NCI-H2107 treated with DMSO at 0.1 percent for 48 hours (cell line): ENCODE results near the gene PRDM8.

Source experiments
- DNase-seq: peaks from one replicate; lab custom pipeline; 2025; ENCODE audit not compliant: unreplicated experiment; lab: John Stamatoyannopoulos, UW

PRDM8 gene

DNA sequence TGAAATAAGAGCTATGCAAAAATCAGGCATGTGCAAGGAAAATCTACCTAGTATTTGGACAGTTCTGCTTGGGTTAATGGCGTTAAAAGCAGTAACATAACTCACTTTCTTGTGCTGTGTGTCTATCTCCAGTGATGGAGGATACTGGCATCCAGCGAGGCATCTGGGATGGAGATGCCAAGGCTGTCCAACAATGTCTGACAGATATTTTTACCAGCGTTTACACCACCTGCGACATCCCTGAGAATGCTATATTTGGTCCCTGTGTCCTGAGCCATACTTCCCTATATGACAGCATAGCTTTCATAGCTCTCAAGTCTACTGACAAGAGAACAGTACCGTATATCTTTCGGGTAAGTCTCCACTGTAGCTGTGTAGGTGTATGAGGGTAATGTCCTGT lies 2.6 kb downstream of the PRDM8 start:
- DNase-seq: no peak

DNA sequence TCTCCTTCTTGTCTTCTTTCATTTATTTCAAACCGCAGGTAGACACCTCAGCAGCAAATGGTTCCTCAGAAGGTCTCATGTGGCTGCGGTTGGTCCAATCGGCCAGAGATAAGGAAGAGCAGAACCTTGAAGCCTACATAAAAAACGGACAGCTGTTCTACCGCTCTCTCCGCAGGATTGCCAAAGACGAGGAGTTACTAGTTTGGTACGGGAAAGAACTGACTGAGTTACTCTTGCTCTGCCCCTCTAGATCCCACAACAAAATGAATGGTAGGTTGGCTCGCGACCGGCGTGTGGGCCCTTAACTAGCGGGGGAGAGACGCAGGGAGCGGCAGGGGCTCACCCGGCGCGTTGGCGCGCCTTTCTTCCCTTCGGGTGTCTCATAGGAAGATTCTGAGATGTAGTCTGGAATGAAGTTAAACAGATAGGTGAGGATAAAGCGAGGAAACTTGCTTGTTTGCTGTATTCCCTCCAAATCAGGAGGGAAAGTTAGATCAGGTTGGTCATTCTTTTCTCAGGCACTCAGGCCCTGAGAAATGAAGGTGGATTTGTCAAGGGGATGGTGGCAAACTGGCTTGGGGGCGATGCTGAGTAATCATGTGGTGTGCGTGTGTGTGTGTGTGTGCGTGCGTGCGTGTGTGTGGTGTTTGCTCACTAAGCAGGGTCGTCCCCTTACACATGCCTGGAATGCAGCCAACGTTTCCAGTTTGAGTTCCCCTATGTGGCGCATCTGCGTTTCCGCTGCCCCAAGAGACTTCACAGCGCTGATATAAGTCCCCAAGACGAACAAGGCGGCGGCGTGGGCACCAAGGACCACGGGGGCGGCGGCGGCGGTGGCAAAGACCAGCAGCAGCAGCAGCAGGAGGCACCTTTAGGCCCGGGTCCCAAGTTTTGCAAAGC lies 4.2 kb downstream of the PRDM8 start:
- peak; percentile 19 for DNase-seq

DNA sequence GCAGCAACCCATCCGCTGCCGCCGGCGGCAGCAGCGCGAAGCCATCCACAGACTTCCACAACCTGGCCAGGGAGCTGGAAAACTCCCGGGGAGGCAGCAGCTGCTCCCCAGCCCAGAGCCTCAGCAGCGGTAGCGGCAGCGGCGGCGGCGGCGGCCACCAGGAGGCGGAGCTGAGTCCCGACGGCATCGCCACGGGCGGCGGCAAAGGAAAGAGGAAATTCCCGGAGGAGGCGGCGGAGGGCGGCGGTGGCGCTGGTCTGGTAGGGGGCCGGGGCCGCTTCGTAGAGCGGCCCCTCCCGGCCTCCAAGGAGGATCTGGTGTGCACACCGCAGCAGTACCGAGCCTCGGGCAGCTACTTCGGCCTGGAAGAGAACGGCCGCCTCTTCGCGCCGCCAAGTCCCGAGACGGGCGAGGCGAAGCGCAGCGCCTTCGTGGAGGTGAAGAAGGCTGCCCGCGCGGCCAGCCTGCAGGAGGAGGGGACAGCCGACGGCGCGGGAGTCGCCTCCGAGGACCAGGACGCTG lies 4.9 kb downstream of the PRDM8 start:
- no peak for DNase-seq

DNA sequence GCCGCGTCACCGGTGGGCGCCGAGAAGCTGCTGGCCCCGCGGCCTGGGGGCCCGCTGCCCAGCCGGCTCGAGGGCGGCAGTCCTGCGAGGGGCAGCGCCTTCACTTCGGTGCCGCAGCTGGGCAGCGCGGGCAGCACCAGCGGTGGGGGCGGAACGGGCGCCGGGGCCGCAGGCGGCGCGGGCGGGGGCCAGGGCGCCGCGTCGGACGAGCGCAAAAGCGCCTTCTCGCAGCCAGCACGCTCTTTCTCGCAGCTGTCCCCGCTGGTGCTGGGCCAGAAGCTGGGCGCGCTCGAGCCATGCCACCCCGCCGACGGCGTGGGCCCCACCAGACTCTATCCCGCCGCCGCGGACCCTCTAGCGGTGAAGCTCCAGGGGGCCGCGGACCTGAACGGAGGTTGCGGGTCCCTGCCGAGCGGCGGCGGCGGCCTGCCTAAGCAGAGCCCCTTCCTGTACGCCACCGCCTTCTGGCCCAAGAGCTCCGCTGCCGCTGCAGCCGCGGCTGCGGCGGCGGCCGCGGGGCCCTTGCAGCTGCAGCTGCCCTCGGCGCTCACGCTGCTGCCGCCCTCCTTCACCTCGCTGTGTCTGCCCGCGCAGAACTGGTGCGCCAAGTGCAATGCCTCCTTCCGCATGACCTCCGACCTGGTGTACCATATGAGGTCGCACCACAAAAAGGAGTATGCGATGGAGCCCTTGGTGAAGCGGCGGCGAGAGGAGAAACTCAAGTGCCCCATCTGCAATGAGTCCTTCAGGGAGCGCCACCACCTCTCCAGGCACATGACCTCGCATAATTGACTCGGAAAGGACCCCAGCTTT lies 5.6 kb downstream of the PRDM8 start:
- DNase-seq: no peak

DNA sequence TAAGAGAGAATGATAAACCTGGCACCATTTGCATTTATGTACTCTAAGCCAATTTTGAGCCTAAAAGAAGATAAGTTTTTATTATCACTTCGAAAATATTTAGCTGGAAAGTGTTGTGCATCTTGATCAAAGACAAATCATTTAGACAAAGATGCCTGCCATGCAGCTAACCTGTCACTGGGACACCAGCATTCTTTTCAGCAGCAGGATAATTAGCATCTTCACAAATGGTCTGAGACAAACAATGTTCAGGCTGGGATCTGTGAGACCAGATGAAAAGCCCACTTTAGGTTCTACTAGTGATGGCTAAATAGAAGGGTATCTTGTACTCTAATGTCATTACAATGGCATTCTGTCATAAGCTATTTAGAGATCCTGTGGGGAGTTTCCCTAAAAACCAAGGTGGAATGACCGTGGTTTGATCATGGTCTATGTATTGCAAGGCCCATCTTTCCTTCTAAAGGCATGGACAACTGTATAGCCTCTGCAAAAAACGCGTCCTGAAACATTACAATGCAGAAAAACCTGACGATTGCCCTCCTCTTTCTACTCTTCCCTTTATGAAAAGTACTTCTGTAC lies 7.2 kb downstream of the PRDM8 start:
- no peak for DNase-seq

DNA sequence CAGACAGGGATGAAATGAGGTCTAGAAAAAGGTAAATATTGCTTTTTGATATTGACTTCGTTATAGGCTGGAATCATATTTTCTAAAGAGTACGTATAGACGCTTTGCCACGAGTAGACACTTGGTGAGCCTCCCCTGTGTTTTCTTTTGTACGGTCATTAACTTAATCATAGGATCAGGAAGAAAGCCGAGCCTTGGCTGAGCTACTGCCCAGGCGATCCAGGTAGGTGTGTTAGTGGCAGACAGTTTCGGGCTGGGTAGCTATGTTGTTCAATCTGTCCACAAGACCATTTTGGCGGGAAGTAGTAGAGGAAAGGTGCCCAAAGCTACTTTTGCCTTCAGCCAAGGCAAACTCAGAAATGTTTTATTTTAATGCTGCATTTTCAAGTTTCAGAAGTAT lies 8.8 kb downstream of the PRDM8 start:
- no peak for DNase-seq

DNA sequence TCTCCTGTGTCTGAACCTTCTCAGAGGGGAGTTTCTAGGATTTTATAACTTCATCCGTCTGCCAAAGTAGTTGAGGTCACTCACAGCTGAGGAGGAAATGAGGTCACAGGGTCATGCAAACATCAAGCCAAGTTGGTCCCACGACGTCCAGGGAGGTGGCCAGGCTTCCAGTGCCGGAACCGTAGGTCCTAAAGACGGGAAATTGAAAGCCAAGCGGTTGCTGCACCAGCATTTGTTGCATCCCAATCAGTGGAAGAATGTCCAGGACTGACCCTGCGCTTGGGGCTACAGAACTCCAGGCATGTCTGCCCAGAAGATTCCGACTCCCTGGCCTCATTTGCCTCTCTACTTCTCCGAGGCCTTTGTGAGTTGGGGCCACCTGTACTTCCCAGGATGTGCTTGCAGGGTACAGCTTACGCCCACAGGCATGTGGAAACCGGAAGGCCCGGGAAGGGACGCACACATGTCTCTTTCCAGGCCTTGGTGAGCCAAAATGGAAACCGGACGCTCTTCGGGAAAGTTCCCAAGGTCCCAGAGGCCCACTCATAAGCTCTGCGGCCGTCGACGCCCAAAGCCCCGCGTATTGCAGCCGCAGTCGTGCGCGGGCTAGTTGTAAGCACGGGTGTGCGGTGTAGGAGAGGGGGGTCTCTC lies 9.3 kb downstream of the PRDM8 start:
- DNase-seq: no peak

DNA sequence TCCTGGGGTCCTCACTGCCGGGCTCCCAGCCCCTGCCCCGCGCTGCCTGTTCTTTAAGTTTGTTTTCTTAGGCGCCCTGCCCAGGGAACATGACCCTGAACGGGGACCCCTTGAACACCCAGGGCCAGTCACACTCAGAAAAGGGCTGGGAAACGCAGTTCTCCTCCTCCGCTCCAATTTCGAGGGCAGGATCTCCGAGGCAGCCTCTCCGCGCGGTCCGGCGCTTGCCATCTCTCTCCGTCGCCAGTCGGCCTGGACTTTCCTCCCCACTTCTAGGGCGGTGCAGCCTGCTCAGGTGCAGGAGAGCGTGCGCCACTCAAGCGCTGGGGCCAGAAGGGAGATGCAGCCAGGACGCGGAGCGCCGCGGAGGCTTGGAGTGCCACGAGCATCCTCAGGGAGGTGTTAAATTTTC lies 9.9 kb downstream of the PRDM8 start:
- no peak for DNase-seq

DNA sequence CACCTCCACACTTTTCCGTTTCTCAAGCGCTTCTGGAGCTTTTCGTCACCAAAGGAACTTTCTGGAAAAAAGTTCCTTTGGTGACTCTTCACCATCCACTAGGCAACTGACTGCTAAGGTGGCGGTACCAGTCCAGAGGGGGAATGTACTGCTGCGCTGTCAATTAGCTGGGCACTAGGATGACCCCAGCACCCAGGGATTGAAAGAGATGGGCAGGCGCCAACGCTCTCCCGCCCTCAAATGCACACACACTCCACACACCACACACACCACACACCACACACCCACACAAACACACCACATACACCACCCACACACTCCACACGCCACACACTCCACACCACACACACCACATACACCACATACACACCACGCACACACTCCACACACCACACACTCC lies 10.4 kb downstream of the PRDM8 start:
- no peak for DNase-seq

DNA sequence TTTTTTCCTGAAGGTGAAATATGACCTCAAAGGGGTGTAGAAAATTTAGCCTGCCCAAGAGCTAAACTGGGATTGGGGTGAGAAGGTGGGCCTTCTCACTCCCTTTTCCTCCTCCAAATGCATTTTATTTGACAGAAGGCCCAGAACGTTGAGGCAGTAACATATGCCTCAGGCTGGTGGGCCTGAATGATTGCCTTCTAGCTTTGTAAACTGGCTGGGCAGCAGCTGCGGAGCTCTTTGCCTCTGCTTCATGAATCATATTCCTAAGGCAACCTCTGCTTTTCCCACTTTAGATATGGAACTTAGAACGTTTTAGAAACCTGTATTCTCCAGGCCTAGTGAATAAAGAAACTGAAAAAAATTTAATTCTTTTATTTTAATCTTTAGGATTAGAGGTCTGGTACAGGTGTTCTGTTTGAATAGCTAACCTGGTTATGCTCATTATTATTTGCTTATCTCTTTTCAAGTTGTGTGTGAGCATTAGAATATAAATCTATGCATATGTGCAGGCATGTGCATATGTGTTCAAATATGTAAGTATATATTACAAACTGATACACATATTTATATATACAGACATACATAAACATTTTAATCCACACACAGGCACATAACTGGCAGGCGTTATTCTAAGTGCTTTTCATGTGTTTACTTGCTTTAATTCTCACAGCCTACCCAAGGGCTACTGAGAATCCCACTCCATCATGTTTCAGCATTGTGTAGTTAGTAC lies 11.5 kb downstream of the PRDM8 start:
- DNase-seq: no peak

DNA sequence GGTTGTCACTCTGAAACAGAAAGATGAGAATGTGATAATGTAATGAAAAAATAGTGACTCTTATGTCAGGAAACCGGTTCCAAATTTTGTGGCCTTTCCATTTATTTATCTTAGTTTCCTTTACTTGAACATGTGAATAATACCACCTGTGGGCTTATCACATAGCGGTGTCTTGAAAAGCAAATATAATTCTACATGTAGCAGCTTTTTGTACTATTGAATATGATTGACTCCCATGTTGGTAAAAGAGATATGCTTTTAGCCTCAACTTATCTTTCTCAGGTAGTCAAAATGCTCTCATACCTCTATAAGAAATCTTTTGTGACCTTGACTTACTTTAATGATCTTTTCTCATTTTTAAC lies 12.0 kb downstream of the PRDM8 start:
- DNase-seq: no peak

DNA sequence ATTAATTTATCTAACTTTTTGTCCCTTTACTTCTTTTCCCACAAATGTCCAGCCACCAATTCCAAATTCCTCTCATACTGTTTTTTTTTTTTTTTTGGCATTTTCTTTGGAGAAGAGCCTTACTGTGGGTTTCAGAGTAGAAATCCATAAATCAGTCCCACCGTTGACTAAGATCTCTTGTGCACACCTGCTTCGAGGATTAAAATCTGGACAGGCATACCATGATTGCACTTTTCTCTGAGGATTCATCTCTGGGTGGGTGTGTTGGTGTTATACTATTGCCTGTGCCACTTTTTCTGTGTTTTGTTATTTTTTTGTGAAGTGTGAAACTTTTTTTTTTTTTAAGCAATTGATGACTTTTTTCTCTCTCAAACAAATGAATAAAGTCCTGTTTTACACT lies 13.2 kb downstream of the PRDM8 start:
- no peak for DNase-seq

DNA sequence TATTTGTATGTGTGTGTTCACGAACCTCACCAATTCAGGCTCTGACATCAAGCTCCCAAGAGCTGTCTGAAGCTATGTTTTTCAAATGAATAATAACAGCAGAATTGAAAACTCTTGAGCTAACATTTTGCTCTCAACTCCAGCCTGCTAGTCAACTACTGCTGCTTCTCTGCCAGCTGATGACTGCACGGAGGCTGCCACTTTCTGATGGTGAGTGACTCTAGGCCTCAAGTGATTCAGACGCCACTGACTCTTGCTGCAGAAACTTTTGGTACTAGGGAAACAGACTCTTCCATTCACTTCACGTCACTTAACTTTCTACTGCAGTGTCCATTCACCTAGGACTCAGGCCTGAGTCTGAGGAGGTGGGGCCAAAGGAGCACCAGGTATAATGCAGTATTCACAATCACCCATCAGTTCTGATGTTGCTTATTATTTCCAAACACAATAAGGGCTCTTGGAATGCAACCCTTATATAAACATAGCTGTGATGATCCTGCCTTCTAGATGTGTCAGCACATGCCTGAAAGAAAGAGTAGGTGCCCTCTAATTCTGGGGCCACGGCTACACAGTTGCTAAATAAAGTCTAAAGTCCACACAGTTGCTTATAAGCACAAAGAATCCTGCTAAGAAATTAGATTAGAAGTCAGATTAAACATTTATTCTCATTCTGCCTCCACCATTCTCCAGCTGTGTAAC lies 16.0 kb downstream of the PRDM8 start:
- DNase-seq: no peak

DNA sequence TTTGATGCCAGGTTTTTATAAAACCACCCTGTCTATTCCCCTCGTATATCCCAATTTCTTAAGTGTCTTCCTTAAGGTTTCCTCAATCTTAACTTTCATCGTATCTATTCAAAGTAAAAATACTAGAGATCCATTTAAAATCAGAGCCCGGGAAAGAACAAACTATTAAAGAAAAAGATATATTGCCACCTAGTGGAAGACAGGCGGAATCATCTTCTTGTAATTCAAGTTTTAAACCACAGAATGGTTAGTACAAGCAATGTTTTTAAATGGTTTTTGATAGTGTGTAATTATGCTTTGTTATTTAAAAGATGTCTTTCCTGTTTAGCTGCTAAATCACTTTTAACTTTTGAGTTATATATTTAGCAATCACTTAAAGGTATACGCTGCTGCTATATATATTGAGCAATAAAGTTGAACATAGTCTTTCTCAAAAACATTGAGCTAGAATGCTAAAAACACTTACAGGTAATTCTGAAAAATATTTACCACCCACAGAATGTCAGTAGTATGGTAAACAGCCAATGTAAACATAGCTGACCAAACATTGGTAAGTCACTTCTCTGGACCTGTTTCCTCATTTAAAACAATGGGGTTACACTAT lies 18.2 kb downstream of the PRDM8 start:
- DNase-seq: peak; percentile 59

DNA sequence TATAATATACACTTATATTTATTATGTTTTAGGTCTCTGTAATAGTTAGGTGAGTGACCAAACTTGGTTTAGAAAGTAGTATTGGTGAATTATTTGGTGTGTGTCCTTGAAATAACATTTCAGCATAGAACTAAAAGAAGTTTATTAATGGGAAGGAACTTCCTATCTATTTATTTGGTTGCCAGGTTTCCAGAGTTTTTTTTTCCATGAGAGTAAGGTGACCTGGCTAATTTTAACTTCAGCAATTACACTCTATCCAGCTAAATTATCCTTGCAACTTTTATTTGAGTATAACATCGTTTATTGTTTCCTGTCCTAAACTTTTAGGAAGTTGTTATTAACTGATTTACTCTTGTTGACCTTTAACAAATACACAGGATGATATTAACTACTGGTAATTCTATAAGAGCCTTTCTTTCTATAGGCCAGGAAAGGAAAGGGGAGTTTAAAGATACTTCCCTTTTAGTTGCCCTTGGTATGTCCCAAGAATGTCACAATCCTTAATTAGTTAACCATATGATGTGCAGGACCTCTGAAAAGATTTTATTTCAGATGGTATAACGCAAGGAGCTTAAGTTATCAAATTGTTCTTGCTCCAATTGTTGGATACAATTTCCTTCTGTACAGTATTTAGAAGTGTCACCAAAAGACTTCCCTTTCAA lies 18.9 kb downstream of the PRDM8 start:
- DNase-seq: no peak

DNA sequence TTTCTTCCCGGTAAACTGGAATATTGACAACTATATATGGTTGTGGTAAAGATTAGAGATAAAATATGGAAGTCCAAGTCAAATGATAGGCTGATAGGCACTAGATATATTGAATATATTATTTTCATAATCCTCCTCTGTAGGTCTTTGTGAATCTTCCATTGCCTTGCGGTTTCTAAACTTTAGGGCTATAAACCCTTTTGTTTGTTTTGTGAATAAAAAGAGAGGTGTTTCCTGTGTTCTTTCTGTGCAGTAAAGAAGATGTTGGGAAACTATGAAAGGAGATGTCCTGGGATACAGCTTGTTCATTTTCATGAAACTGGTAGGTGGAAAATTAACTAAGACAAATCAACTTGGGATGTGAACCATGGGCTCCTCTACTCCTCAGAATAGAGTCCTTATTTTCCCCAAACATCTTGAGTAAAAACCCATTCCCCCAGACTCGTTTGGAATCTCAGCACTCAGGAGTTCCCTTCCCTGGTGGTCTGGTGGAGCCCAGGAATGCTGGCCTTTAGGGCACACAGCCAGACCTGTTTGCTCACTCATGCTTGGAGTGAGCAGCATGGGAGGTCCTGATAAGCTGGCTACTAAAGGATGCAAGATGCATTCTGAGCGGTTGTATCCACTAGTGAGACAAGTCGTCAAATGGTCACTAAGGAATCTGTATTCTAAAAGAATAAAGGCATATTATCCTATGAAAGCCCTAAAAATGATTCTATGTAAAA lies 22.2 kb downstream of the PRDM8 start:
- DNase-seq: no peak

DNA sequence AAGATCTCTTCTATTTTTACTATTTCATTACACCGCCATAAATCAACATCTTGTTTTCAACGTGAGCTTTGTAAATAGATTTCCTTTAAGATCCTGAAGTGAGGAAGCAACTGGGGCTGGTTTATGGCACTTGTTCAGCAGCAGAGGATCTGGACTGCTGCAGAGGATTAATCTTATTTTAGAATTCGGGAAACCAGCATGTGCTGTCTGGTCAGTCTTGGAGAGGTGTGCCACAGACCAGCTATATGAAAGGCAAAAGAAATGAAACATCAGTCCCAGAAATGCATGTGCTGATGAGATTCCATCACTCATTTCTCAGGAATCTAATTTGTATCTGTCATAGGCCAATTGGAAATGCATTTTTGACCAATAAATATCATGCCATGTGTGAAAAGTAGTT lies 23.4 kb downstream of the PRDM8 start:
- DNase-seq: no peak

DNA sequence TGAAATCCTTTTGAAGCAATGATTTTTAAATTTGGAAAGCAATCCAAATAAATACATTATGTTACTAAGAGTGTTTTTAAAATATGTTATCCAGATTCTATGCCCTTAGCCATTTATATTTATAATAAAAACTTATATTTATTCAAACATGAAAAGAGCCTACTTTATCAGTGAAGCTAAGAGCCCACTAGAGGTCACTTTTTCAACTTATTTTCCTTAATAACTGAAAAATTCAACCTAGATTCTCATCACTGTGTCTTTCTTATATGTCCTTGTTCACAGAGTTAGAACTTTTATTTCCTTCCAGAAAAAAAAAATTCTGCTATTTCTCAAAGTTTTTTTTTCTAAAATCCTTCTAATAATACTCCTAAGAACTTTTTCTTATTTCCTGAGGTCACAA lies 23.9 kb downstream of the PRDM8 start:
- no peak for DNase-seq
